Measurements from ENCODE around the gene OXCT2. TPM values are rescaled to one million over a fixed set of nuclear protein-coding genes. Genes with fewer than 3 reads are reported as not detected.
"Not testable (repeated sequence)": the region's sequence is repeated elsewhere in the genome, so short reads cannot be mapped to it uniquely, and the experiment has no call there.

The OXCT2 gene
- total RNA-seq, 2 experiments from 2014 or later, result not detected

DNA sequence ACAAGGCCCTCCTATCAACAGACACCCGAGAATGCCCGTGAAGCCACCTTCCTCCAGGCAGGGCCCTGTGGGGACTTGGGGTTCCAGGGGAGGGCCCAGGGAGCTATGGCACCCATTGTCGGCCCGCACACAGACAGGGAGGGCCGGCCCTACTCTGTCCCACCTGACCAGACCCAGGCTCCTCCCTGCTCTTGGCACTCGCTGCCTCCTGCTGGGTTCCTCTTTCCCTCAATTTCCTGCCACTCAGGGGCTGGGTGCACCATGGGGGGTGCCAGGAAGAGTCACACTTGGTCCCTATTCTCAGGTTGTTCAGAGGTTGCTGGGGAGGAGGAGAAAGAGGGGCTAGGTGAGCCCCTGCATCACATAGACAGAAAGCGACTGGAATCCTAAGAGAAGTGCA, 8.0 kb upstream of the OXCT2 start:
- Histone ChIP-seq H3K4me1 (ENCODE audit: insufficient read depth, low read length) (no peaks in the 10 kb centered on the region), H3K4me3 (ENCODE audit: low read length) (no peak overlapping the region), H3K36me3 (ENCODE audit: insufficient read depth, low read length) (no peaks in the 10 kb centered on the region), H3K9me3 (ENCODE audit: control insufficient read depth in 1 of 2, insufficient read depth in 1 of 2, low read length in 2 of 2) (no peaks in the 10 kb centered on the region), H3K27ac (ENCODE audit: low read depth in 1 of 2, low read length in 2 of 2) (no peak overlapping the region), H3K27me3 (ENCODE audit: control insufficient read depth in 1 of 2, insufficient read depth in 2 of 2, low read length in 2 of 2) (no peaks in the 10 kb centered on the region)
- Mint-ChIP-seq H3K4me3 (no peak overlapping the region), H3K4me1 (ENCODE audit: low read depth) (no peaks in the 10 kb centered on the region), H3K36me3 (ENCODE audit: low read depth) (no peaks in the 10 kb centered on the region), H3K27ac (no peak overlapping the region), H3K27me3 (peaks cover 14% of the 10 kb centered on the region), H3K9me3 (no peaks in the 10 kb centered on the region)
- CTCF ChIA-PET, result no interaction called here
- DNase-seq, result no peak
- no peak for ATAC-seq (ENCODE audit: poor library complexity)
- POLR2A ChIA-PET, result no interaction called here
- intact Hi-C loops (cut with DNase I, micrococcal nuclease), result no loop called here
- TF ChIP-seq, protein P1, sequence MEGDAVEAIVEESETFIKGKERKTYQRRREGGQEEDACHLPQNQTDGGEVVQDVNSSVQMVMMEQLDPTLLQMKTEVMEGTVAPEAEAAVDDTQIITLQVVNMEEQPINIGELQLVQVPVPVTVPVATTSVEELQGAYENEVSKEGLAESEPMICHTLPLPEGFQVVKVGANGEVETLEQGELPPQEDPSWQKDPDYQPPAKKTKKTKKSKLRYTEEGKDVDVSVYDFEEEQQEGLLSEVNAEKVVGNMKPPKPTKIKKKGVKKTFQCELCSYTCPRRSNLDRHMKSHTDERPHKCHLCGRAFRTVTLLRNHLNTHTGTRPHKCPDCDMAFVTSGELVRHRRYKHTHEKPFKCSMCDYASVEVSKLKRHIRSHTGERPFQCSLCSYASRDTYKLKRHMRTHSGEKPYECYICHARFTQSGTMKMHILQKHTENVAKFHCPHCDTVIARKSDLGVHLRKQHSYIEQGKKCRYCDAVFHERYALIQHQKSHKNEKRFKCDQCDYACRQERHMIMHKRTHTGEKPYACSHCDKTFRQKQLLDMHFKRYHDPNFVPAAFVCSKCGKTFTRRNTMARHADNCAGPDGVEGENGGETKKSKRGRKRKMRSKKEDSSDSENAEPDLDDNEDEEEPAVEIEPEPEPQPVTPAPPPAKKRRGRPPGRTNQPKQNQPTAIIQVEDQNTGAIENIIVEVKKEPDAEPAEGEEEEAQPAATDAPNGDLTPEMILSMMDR (IDR thresholded peaks at IDR 0.05), result no peak

DNA sequence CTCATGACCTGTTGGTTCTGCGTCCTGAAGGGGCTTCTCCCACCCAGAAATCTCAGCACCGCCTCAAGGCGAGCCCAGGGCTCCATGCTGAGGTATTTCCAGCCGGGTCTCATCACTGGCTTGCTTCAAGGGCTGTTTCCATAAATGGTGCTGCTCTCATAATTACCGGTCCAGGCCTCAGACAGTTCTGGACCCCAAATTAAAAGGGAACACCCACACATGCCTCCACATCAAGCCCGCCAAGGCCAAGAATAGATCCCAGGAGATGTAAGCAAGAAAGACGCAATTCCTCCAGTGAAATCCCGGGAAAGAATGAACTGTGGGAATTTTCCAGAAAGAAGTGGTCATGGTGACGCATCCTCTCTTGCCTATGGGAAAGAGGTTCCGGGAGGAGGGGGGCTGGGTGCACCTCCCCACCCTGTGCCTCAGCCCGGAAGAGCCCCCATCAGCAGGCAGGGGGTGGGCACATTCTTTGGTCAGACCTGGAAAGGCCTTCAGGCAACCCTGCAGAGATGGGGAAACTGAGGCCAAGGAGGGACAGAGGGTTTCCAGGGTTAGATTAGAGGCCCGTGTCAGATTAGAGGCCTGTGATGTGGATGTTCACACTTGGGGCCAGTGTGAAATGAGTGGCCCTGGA, 7.4 kb upstream of the OXCT2 start:
- not testable (repeated sequence) for ATAC-seq (ENCODE audit: poor library complexity); H3K36me3 Mint-ChIP-seq (ENCODE audit: low read depth); DNase-seq

DNA sequence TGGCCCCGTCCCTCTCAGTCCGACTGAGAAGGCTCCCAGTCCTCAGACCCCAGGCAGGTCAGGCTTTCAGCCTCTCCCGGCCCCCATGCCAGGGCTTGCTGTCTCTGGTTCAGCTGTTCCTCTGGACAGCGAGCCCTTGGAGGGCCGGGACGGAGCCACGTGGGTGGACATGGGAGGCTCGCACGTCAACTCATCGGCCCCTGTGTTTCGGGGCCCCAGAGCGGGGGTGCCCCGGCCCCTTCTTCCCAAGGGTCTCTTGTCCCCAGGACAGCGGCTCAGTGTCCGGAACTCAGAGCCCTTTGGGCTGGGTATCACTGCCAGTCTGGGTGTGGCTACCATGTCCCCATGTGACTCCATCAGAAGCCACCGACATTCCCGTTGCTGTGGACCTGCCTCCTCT, 6.7 kb upstream of the OXCT2 start:
- peaks cover 10% of the 10 kb centered on the region for H3K27me3 Mint-ChIP-seq
- intact Hi-C loops (cut with DNase I, micrococcal nuclease); CTCF ChIA-PET; H3K9me3 ChIP-seq (ENCODE audit: control insufficient read depth in 1 of 2, insufficient read depth in 1 of 2, low read length in 2 of 2); H3K36me3 ChIP-seq (ENCODE audit: insufficient read depth, low read length); H3K27me3 ChIP-seq (ENCODE audit: control insufficient read depth in 1 of 2, insufficient read depth in 2 of 2, low read length in 2 of 2); DNase-seq; H3K27ac Mint-ChIP-seq; H3K4me3 Mint-ChIP-seq; H3K27ac ChIP-seq (ENCODE audit: low read depth in 1 of 2, low read length in 2 of 2); H3K4me1 Mint-ChIP-seq (ENCODE audit: low read depth); POLR2A ChIA-PET; H3K9me3 Mint-ChIP-seq; H3K36me3 Mint-ChIP-seq (ENCODE audit: low read depth); H3K4me1 ChIP-seq (ENCODE audit: insufficient read depth, low read length); H3K4me3 ChIP-seq (ENCODE audit: low read length); ATAC-seq (ENCODE audit: poor library complexity): not testable (repeated sequence)

More for the DNA sequence above, 7.4 kb upstream of the OXCT2 start:
- CTCF ChIA-PET; H3K27me3 ChIP-seq (ENCODE audit: control insufficient read depth in 1 of 2, insufficient read depth in 2 of 2, low read length in 2 of 2); H3K27ac Mint-ChIP-seq; H3K4me3 Mint-ChIP-seq; H3K9me3 ChIP-seq (ENCODE audit: control insufficient read depth in 1 of 2, insufficient read depth in 1 of 2, low read length in 2 of 2); H3K4me3 ChIP-seq (ENCODE audit: low read length); H3K27ac ChIP-seq (ENCODE audit: low read depth in 1 of 2, low read length in 2 of 2); POLR2A ChIA-PET; H3K4me1 Mint-ChIP-seq (ENCODE audit: low read depth); H3K36me3 ChIP-seq (ENCODE audit: insufficient read depth, low read length); intact Hi-C loops (cut with DNase I, micrococcal nuclease); H3K4me1 ChIP-seq (ENCODE audit: insufficient read depth, low read length); H3K9me3 Mint-ChIP-seq: not testable (repeated sequence)
- peaks cover 11% of the 10 kb centered on the region for H3K27me3 Mint-ChIP-seq

DNA sequence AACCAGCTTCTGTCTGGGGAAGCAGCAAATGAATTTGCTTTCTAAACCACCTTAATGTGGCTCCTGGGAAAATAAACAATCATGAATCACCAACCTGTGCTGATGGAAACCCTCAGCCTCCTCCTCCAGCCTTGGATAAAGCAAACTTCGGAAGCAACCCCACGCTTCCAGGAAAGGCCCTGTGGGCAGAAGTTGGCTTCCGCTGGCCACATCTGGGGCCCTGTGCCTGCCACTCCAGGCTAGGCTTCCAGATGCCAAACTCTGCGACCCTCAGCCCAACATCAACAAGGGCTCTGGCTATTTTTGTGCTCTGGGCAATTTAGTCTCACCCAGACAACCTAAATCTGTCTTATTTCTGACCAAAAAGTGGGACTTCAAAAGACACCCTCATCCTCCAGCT, 6.2 kb upstream of the OXCT2 start:
- CTCF ChIA-PET, result no interaction called here
- Mint-ChIP-seq H3K27ac (no peak overlapping the region), H3K27me3 (peaks cover 10% of the 10 kb centered on the region)

More for the DNA sequence above, 6.2 kb upstream of the OXCT2 start:
- Histone ChIP-seq H3K4me1 (ENCODE audit: insufficient read depth, low read length) (no peaks in the 10 kb centered on the region), H3K9me3 (ENCODE audit: control insufficient read depth in 1 of 2, insufficient read depth in 1 of 2, low read length in 2 of 2) (no peaks in the 10 kb centered on the region), H3K4me3 (ENCODE audit: low read length) (no peak overlapping the region), H3K36me3 (ENCODE audit: insufficient read depth, low read length) (no peaks in the 10 kb centered on the region), H3K27me3 (ENCODE audit: control insufficient read depth in 1 of 2, insufficient read depth in 2 of 2, low read length in 2 of 2) (no peaks in the 10 kb centered on the region), H3K27ac (ENCODE audit: low read depth in 1 of 2, low read length in 2 of 2) (no peak overlapping the region)
- no peaks in the 10 kb centered on the region for H3K4me1 Mint-ChIP-seq (ENCODE audit: low read depth)
- ATAC-seq (ENCODE audit: poor library complexity), result no peak
- no peaks in the 10 kb centered on the region for H3K9me3 Mint-ChIP-seq
- no peak for DNase-seq
- no peaks in the 10 kb centered on the region for H3K36me3 Mint-ChIP-seq (ENCODE audit: low read depth)
- intact Hi-C loops (cut with DNase I, micrococcal nuclease), result no loop called here
- TF ChIP-seq, protein P1 (IDR thresholded peaks at IDR 0.05), result no peak
- POLR2A ChIA-PET, result no interaction called here
- H3K4me3 Mint-ChIP-seq, result no peak overlapping the region

All from CD4-positive, alpha-beta T cell (primary cell).